ENCODE measurements around the gene GDI2. TPM values are rescaled to one million over a fixed set of nuclear protein-coding genes. Genes with fewer than 3 reads are reported as not detected.
"Not testable (repeated sequence)": the region's sequence is repeated elsewhere in the genome, so short reads cannot be mapped to it uniquely, and the experiment has no call there.

Gene GDI2
- total and polyA plus RNA-seq, 5 donors = 47.5 to 111 (median 102) TPM

DNA sequence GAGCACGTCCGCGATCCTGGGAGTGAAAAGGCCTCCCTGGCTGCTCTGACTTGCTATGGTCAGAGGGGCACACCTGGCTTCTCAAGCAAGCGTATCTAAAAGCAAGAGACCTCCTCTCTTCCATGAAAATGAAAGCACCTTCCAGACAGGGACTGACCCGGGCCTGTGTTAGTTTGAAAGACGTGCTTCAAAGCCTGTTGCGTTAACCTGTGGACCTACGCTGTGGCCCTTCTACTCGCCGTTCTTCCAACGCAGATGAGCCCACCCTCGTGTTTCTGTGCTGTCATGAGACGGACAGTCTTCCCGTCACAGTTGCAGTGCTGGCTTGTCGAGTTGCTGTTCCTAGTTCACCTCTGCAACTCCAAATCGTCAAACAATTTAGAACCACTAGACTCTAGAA is 15.5 kb upstream of the GDI2 start:
- WGBS = 87% methylated on average over 16 of the region's 16 CpGs
- intact Hi-C loops (cut with DNase I) = no loop called here
- Histone ChIP-seq H3K27me3 (ENCODE audit: control insufficient read depth, insufficient read depth) (no peaks in the 10 kb centered on the region), H3K4me1 (ENCODE audit: control insufficient read depth, insufficient read depth, low read length) (no peaks in the 10 kb centered on the region), H3K9me3 (ENCODE audit: control insufficient read depth, low read length) (no peaks in the 10 kb centered on the region), H3K4me3 (ENCODE audit: low read length) (no peak overlapping the region), H3K27ac (ENCODE audit: low read length) (no peak overlapping the region)
- ATAC-seq (no peak), DNase-seq (no peak)

GRCh38 chr10:5827841-5828240 is 14.6 kb upstream of the GDI2 start:
- H3K4me3 ChIP-seq (ENCODE audit: low read length) = no peak overlapping the region
- H3K9me3 ChIP-seq (ENCODE audit: control insufficient read depth, low read length) = no peaks in the 10 kb centered on the region
- intact Hi-C loops (cut with DNase I) = no loop called here
- no peak overlapping the region for H3K27ac ChIP-seq (ENCODE audit: low read length)
- ATAC-seq = no peak
- 83% methylated on average over 6 of the region's 6 CpGs for WGBS
- no peaks in the 10 kb centered on the region for H3K4me1 ChIP-seq (ENCODE audit: control insufficient read depth, insufficient read depth, low read length)
- no peak for DNase-seq
- no peaks in the 10 kb centered on the region for H3K27me3 ChIP-seq (ENCODE audit: control insufficient read depth, insufficient read depth)

- 96% methylated on average over 6 of the region's 6 CpGs for WGBS
Observed at GRCh38 chr10:5826511-5826910, 13.3 kb upstream of the GDI2 start.

DNA sequence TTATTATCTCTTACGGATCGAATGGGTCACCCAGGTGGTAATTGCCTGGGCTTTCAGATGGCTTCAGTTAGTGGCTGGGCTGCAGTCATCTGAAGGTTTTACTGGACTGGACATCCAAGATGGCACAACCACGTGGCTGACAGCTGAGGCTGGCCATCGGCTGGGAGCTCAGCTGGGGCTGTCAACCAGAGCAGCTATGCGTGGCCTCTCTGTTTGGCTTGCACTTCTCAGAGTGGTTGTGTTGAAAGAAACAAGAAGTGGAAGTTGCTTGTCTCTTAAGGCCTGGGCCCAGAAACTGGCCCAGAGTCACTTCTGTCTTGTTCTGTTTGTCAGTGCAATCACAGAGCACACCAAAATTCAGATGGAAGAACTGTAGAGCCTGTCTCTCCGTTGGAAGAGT is 5.7 kb upstream of the GDI2 start:
- Histone ChIP-seq H3K4me3 (ENCODE audit: low read length) (no peak overlapping the region), H3K27me3 (ENCODE audit: control insufficient read depth, insufficient read depth) (no peaks in the 10 kb centered on the region), H3K27ac (ENCODE audit: low read length) (no peak overlapping the region), H3K4me1 (ENCODE audit: control insufficient read depth, insufficient read depth, low read length) (no peaks in the 10 kb centered on the region), H3K9me3 (ENCODE audit: control insufficient read depth, low read length) (no peaks in the 10 kb centered on the region)
- 86% methylated on average over 6 of the region's 6 CpGs for WGBS
- intact Hi-C loops (cut with DNase I) = loop anchor here in 2 of 4 donors (10.0 kb wide), 2 partner anchors 56 to 64 kb away; no protein-coding TSS in a partner anchor
- DNase-seq = no peak
- peak in 1 of 2 donors; percentile 30 for ATAC-seq

More at GRCh38 chr10:5826511-5826910, 13.3 kb upstream of the GDI2 start:
- DNase-seq; H3K27ac ChIP-seq (ENCODE audit: low read length); H3K9me3 ChIP-seq (ENCODE audit: control insufficient read depth, low read length); H3K4me1 ChIP-seq (ENCODE audit: control insufficient read depth, insufficient read depth, low read length); H3K27me3 ChIP-seq (ENCODE audit: control insufficient read depth, insufficient read depth); ATAC-seq; H3K4me3 ChIP-seq (ENCODE audit: low read length); intact Hi-C loops (cut with DNase I): not testable (repeated sequence)

GRCh38 chr10:5818048-5818331 is 4.8 kb upstream of the GDI2 start:
- DNase-seq (no peak), ATAC-seq (no peak)
- WGBS = 89% methylated on average over 2 of the region's 2 CpGs
- intact Hi-C loops (cut with DNase I) = loop anchor here in 2 of 4 donors (10.0 kb wide), 2 partner anchors 57 to 63 kb away; no protein-coding TSS in a partner anchor
- Histone ChIP-seq H3K9me3 (ENCODE audit: control insufficient read depth, low read length) (no peaks in the 10 kb centered on the region), H3K4me1 (ENCODE audit: control insufficient read depth, insufficient read depth, low read length) (no peaks in the 10 kb centered on the region), H3K4me3 (ENCODE audit: low read length) (no peak overlapping the region), H3K27me3 (ENCODE audit: control insufficient read depth, insufficient read depth) (no peaks in the 10 kb centered on the region), H3K27ac (ENCODE audit: low read length) (no peak overlapping the region)

GRCh38 chr10:5817322-5818047 is 4.3 kb upstream of the GDI2 start:
- no peak overlapping the region for H3K27ac ChIP-seq (ENCODE audit: low read length)
- 85% methylated on average over 4 of the region's 4 CpGs for WGBS
- no peaks in the 10 kb centered on the region for H3K4me1 ChIP-seq (ENCODE audit: control insufficient read depth, insufficient read depth, low read length)
- ATAC-seq = no peak
- intact Hi-C loops (cut with DNase I) = loop anchor here in 2 of 4 donors (10.0 kb wide), 2 partner anchors 57 to 63 kb away; no protein-coding TSS in a partner anchor
- no peaks in the 10 kb centered on the region for H3K9me3 ChIP-seq (ENCODE audit: control insufficient read depth, low read length)
- H3K27me3 ChIP-seq (ENCODE audit: control insufficient read depth, insufficient read depth) = no peaks in the 10 kb centered on the region
- DNase-seq = no peak
- H3K4me3 ChIP-seq (ENCODE audit: low read length) = no peak overlapping the region

- no peak for ATAC-seq
- intact Hi-C loops (cut with DNase I) = loop anchor here in 2 of 4 donors (10.0 kb wide), 2 partner anchors 59 to 61 kb away; no protein-coding TSS in a partner anchor
- Histone ChIP-seq H3K4me1 (ENCODE audit: control insufficient read depth, insufficient read depth, low read length) (no peaks in the 10 kb centered on the region), H3K27ac (ENCODE audit: low read length) (no peak overlapping the region), H3K9me3 (ENCODE audit: control insufficient read depth, low read length) (no peaks in the 10 kb centered on the region), H3K27me3 (ENCODE audit: control insufficient read depth, insufficient read depth) (no peaks in the 10 kb centered on the region), H3K4me3 (ENCODE audit: low read length) (no peak overlapping the region)
- DNase-seq = no peak
Observed at GRCh38 chr10:5816170-5816569, 2.9 kb upstream of the GDI2 start.

DNA sequence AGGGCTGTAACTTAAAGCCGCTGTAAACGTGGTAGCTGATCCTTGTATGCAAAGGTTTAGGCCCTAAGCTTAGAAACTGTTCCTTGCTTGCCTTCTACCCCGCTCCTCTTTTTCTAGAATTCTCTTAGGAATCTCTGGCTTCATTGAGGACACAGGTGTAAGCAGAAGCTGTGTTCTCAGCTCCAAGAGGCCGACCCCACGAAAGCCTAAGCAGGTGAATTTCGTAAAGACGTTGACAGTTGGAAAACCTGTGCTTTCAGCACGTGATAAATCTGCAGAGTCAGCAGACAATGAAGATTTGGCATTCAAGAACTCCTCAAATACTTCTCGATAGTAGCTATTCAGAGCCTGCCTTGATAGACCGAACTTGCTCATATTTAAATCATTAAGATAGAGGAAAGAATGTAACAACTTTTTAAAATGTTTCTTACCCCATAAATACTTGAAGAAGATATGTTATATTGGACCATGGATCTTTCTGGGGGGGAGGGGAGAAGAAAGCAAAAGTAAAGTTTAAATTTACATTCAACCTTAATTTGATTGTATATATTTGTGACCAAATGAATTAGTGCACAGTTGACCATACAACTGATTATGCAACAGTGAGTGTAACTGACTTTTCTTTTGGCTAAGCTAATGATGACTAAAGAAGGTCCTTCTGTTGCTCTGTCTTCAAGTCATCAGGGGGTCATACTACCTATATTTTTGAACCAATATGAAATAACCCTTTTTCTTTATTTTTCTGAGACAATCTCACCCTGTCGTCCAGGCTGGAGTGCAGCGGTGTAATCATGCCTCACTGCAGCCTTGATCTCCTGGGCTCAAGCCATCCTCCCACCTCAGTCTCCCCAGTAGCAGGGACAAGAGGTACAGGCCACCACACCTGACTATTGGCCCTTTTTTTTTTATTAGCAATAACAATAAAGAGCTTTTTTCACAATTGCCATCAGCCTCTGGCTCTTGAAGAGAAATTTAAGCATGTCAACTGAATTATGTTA is 1.2 kb upstream of the GDI2 start:
- ATAC-seq (no peak), DNase-seq (no peak)
- no peaks in the 10 kb centered on the region for H3K9me3 ChIP-seq (ENCODE audit: control insufficient read depth, low read length)
- no peaks in the 10 kb centered on the region for H3K27me3 ChIP-seq (ENCODE audit: control insufficient read depth, insufficient read depth)
- H3K4me1 ChIP-seq (ENCODE audit: control insufficient read depth, insufficient read depth, low read length) = no peaks in the 10 kb centered on the region
- H3K4me3 ChIP-seq (ENCODE audit: low read length) = peak overlapping the region; percentile 69
- WGBS = 22% methylated on average over 12 of the region's 12 CpGs
- peak overlapping the region; percentile 85 for H3K27ac ChIP-seq (ENCODE audit: low read length)
- intact Hi-C loops (cut with DNase I) = loop anchor here in 2 of 4 donors (5.0 to 10.0 kb wide), 3 partner anchors 60 to 73 kb away; partner anchors contain the start of gene ANKRD16 (in 1 of the 2)

GRCh38 chr10:5813091-5813340 is 218 bp downstream of the GDI2 start:
- intact Hi-C loops (cut with DNase I) = loop anchor here in 2 of 4 donors (5.0 to 10.0 kb wide), 3 partner anchors 58 to 74 kb away; partner anchors contain the start of gene ANKRD16 (in 1 of the 2)
- Histone ChIP-seq H3K9me3 (ENCODE audit: control insufficient read depth, low read length) (no peaks in the 10 kb centered on the region), H3K4me3 (ENCODE audit: low read length) (peak overlapping the region; percentile 79), H3K27ac (ENCODE audit: low read length) (peak overlapping the region; percentile 99), H3K4me1 (ENCODE audit: control insufficient read depth, insufficient read depth, low read length) (peaks cover 1% of the 10 kb centered on the region), H3K27me3 (ENCODE audit: control insufficient read depth, insufficient read depth) (no peaks in the 10 kb centered on the region)
- DNase-seq (no peak), ATAC-seq (peak; percentile 48 to 63)
- under 1% methylated on average over 29 of the region's 29 CpGs for WGBS

GRCh38 chr10:5812283-5813090 is 747 bp downstream of the GDI2 start:
- H3K27ac ChIP-seq (ENCODE audit: low read length) = peak overlapping the region; percentile 99
- peak; percentile 60 to 71 for ATAC-seq
- H3K4me1 ChIP-seq (ENCODE audit: control insufficient read depth, insufficient read depth, low read length) = peaks cover 3% of the 10 kb centered on the region
- no peaks in the 10 kb centered on the region for H3K9me3 ChIP-seq (ENCODE audit: control insufficient read depth, low read length)
- H3K27me3 ChIP-seq (ENCODE audit: control insufficient read depth, insufficient read depth) = no peaks in the 10 kb centered on the region
- H3K4me3 ChIP-seq (ENCODE audit: low read length) = peak overlapping the region; percentile 79
- intact Hi-C loops (cut with DNase I) = loop anchor here in 2 of 4 donors (5.0 to 10.0 kb wide), 3 partner anchors 58 to 75 kb away; partner anchors contain the start of gene ANKRD16 (in 1 of the 2)
- WGBS = under 1% methylated on average over 49 of the region's 49 CpGs
- DNase-seq = peak; percentile 57 to 82 (median 82)

All from right cardiac atrium (tissue), 5 donors.